Activated T-cell treated with anti-CD3 and anti-CD28 coated beads for 1 hour (primary cell): ENCODE data around the gene BRCA2.

ENCODE experiments used
- DNase-seq: peaks from one replicate; pipeline ENCODE4 v3.0.0-alpha.2; 2020; ENCODE audit warnings: low read depth

The BRCA2 gene

GRCh38 chr13:32383836-32384618 is 68.7 kb downstream of the BRCA2 start:
- DNase-seq, result no peak

GRCh38 chr13:32384702-32385101 is 69.4 kb downstream of the BRCA2 start:
- no peak for DNase-seq

GRCh38 chr13:32385410-32385809 is 70.1 kb downstream of the BRCA2 start:
- DNase-seq, result no peak

- DNase-seq, result no peak
Measured at GRCh38 chr13:32390048-32390447, 74.7 kb downstream of the BRCA2 start.

GRCh38 chr13:32390484-32390883 is 75.2 kb downstream of the BRCA2 start:
- no peak for DNase-seq

GRCh38 chr13:32391101-32391619 is 75.9 kb downstream of the BRCA2 start:
- no peak for DNase-seq

- no peak for DNase-seq
Measured at GRCh38 chr13:32403108-32403507, 87.8 kb downstream of the BRCA2 start.

GRCh38 chr13:32407854-32408253 is 92.5 kb downstream of the BRCA2 start:
- DNase-seq, result no peak

- DNase-seq, result no peak
Measured at GRCh38 chr13:32408296-32409000, 93.1 kb downstream of the BRCA2 start.

GRCh38 chr13:32409001-32409313 is 93.6 kb downstream of the BRCA2 start:
- no peak for DNase-seq

- DNase-seq, result no peak
Measured at GRCh38 chr13:32409561-32410421, 94.5 kb downstream of the BRCA2 start.

- no peak for DNase-seq
Measured at GRCh38 chr13:32413284-32413683, 98.0 kb downstream of the BRCA2 start.

GRCh38 chr13:32414580-32414979 is 99.3 kb downstream of the BRCA2 start:
- no peak for DNase-seq

- DNase-seq, result no peak
Measured at GRCh38 chr13:32415019-32415418, 99.7 kb downstream of the BRCA2 start.

- no peak for DNase-seq
Measured at GRCh38 chr13:32417995-32418394, 102.7 kb downstream of the BRCA2 start.

GRCh38 chr13:32419862-32420261 is 104.6 kb downstream of the BRCA2 start:
- no peak for DNase-seq

- DNase-seq, result no peak
Measured at GRCh38 chr13:32423592-32423991, 108.3 kb downstream of the BRCA2 start.

- no peak for DNase-seq
Measured at GRCh38 chr13:32425158-32425557, 109.8 kb downstream of the BRCA2 start.

GRCh38 chr13:32426191-32426989 is 111.1 kb downstream of the BRCA2 start:
- DNase-seq, result peak; percentile 5

- peak; percentile 29 for DNase-seq
Measured at GRCh38 chr13:32426990-32427851, 111.9 kb downstream of the BRCA2 start.
